HG02763 (cell line): ENCODE results near the gene FBXL16.
"Not testable (repeated sequence)": the region's sequence is repeated elsewhere in the genome, so short reads cannot be mapped to it uniquely, and the experiment has no call there.

Experiments
- ATAC-seq: cut with Tn5 transposase; IDR thresholded peaks from one replicate; pipeline ENCODE4 v1.9.1; 2021; ENCODE audit warnings: mild to moderate bottlenecking, moderate library complexity; ENCODE audit not compliant: unreplicated experiment

FBXL16 gene

DNA sequence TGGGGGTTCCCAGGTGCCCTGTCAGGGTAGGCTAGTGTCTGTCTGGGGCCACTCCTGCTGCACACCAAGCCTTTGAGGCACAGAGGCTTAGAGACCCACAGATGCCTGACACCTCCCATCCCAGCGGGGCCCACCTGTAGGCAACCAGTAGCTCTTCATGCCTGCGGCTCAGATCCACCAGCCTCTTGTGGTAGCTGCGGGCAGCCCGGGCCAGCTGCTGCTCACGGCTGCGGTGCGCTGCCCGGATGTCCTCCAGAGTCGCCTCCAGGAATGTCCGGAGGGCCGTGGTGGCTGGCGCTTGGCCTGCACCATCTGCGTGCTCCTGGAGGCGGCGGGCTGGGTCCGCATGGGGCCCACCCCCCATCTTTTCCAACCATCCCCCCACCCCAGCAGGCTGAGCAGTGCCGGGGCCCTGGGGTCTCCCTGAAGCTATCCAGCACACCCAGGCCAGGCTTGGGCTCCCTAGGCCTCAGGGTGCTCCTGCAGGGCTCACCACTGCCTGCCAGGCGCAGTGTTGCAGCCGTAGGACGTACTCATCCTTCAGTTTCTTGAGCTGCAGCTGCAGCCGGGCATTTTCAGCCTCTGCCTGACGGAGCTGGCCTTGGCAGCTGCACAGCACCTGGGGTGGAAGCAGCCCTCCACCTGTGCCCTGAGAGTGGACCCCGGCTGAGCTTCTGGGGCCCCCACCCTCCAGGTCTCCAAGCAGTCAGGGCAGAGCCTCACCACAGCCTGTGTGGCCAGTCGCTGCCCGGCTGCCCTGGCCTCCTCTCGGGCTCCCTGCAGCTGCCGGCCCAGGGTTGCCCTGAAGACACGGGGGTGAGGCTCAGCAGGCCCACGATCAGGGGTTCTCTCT lies 18.8 kb upstream of the FBXL16 start:
- ATAC-seq: no peak

DNA sequence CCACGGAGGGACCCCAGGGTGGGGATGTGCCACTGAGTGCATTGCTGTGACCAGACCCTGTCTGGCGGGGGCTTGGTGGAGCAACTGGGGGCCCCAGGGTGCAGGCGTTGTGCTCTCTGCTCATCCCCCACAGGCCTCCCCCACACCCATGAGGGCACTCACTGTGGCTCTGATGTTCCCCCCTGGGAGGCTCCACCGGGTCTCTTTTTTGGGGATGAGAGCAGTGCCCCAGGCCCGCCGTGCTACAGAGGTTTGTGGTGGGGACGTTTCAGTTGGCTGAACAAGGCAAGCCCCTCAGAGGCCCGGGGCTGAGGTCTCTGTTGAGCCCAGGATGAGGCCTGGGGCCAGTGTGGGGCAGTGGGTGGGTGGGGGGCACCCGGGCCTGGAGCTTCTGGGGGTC lies 18.1 kb upstream of the FBXL16 start:
- no peak for ATAC-seq

DNA sequence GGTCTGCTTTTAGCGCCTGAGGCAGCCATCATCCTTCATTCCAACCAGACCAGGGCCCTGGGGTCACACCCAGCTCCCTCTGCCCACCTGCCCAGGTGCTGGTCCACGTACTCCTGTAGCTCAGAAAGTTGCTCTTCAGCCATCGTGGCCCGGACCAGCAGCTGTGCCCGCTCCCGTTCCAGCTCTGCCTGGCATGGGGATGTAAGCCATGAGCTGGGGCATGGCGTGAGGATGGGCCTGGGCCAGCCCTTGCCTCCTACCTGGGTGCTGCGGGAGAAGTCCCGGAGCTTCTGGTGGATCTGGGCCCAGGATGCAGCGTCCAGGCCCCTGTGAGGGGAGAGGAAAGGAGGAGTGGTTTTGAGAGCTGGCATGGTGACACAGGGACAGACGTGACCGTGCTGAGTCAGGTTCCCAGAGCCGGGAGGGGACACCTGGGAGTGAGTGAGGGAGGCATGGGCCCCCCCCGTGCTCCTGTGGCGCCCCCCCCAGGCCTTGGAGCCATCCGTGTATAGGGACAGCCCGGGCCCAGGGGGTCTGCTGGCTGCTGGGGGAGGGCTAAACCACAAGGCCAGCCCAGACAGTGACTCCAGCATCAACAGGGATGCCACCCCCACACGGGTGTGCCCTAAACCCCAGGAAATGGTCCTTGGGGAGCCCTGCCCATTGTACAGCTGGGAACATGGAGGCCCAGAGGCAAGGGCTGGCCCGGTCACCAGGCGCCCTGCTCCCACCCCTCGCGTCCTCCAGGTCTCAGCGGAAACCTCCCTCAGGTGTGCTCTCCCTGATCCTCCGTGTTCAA lies 17.4 kb upstream of the FBXL16 start:
- no peak for ATAC-seq

DNA sequence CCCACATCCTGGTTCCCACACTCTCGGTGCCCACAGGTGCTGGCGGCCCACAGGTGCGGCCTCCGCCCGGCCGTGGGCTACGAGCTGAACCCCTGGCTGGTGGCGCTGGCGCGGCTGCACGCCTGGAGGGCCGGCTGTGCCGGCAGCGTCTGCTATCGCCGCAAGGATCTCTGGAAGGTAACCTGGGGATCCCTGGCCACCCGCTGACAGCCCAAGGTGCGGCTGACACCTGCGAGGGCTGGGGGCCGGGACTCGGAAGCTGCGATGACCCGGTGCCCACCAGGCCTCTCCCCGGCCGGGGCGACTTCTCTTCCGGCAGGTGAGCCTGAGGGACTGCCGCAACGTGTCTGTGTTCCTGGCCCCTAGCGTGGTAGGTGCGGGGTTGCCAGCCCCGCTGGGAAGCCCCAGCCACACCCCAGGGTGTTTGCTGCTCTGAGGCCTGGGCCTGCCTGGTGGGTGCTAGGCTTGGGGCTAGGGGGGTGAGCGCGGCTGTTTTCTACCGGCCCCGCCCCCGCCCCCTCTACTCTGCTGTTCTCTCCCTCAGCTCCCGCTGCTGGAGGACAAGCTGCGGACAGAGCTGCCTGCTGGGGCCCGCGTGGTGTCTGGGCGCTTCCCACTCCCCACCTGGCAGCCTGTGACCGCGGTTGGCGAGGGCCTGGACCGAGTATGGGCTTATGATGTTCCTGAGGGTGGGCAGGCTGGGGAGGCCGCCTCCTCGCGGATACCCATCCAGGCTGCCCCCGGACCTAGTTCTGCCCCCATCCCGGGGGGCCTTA lies 16.4 kb upstream of the FBXL16 start:
- no peak for ATAC-seq

DNA sequence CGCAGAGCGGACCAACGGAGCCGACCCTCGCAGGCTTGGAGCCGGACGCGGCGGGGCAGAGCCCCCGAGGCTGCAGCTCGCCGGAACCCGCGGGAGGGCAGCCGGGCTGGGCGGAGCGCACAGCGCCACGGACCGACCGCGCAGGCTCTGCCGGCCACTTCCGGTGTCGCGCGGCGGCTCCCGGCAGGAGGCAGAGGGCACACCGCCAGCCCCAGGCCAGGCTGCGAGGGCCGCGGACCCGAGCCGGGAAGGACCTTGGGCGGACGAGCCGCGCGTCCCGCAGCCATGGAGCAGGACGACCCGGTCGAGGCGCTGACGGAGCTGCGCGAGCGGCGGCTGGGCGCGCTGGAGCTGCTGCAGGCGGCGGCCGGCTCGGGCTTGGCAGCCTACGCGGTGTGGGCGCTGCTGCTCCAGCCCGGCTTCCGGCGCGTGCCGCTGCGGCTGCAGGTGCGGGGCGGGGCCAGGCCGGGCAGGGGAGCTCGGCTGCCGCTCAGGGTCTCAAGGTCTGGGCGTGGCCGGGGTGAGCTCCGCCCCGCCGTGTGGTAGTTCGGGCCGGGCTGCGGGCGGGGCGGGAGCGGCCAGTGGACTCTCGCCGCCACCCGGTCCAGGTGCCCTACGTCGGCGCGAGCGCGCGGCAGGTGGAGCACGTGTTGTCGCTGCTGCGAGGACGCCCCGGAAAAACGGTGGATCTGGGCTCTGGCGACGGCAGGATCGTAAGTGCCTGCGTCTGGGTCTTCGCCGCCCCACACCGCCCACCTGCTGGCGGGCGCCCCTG lies 15.6 kb upstream of the FBXL16 start, which contains the start of gene ANTKMT:
Gene ANTKMT, plus strand, starts transcription at position 157 of the 775 bp plus-strand sequence. Its CDS starts 129 bp downstream, at position 286.
- peak; percentile 63 for ATAC-seq

DNA sequence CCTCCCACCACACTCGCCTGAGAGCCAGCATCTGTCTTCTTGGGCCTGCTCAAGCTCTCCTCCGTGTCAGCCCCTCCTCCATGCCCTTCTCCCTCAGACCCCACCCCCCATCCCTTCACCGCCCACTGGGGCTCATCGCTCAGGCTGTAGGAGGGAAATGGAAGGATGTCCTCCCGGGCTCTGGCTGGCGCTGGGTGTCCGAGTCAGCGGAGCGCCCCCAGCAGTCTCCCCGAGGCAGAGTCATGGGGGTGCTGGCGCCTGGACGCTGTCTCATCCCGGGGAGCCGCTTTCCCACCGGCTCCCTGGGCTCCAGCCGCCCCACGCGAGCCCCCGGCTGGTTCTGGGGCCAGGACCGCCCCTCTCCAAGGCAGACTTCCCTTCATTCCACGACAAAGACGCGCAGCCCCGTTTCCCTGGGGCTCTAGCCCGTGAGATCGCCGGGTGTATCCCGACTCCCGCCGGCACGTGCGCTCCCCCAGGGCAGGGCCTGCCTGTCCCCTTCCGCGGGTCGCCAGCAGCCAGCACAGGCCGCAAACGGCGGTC lies 14.9 kb upstream of the FBXL16 start:
- ATAC-seq: peak; percentile 17

DNA sequence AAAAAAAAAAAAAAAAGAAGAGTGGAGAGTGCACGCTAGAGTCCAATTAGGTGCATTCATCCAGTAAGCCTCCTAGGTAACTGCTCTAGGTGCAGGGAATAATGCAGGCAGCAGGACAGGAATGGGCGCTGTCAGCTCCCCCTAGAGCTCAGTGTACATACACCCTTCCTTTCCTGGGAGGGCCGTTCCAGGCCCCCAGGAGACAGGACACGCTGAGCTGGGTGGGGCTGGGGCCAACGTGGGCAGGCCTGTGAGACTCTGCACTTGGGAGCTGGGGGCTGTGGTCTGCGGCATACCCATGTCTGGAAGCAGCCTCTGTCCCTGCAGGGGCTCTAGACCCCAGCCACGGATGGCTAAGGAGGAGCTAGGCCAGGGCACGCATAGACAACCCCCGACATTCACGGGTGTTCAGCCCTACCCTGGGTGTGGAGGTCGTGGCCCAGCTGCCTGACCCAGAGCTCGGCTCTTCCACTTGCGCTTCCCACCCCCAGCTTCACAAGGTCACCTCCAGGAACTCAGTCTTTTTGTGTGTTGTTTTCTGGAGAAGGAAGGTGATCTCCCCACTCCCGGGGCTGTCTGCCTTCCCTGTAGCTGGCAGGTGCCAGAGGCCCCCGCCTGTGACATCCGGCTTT lies 14.3 kb upstream of the FBXL16 start:
- no peak for ATAC-seq

DNA sequence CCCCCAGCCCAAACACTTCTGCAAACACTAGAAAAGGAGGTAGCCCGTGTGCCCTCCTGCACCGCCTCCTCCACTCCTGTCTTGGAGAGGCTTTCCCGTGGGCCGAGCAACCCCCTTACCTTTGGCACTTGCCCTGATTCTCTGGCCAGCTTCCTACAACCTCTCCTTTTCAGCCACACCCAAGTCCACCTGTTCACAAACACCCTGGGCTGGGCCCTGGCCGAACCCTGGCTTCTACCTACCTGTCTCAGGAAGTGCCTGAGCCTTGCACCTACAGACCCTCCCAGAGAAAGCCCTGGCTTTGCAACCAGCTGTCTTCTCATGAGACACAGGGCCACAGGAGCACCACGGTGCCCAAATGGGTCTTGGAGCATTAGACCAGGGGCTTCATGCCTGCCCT lies 13.3 kb upstream of the FBXL16 start:
- ATAC-seq: no peak

DNA sequence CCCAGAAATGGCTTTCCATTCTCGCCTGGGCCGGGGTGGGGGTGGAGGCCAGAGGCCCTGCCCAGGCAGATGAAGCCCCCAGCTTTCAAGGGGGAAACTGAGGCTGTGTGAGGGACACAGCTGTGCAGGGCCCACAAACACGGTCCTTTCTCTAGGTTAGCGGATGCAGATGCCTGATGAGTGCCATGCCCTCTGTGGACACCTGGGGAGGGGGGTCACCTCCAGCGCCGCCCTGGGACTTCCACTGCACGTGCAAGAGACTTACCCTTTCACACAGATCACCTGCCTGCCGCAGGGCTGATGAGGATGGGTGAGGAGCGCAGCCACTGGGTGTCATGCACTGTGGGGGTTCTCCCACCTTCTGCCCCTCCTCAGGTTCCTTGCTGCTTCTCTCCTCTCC lies 12.8 kb upstream of the FBXL16 start:
- ATAC-seq: no peak

DNA sequence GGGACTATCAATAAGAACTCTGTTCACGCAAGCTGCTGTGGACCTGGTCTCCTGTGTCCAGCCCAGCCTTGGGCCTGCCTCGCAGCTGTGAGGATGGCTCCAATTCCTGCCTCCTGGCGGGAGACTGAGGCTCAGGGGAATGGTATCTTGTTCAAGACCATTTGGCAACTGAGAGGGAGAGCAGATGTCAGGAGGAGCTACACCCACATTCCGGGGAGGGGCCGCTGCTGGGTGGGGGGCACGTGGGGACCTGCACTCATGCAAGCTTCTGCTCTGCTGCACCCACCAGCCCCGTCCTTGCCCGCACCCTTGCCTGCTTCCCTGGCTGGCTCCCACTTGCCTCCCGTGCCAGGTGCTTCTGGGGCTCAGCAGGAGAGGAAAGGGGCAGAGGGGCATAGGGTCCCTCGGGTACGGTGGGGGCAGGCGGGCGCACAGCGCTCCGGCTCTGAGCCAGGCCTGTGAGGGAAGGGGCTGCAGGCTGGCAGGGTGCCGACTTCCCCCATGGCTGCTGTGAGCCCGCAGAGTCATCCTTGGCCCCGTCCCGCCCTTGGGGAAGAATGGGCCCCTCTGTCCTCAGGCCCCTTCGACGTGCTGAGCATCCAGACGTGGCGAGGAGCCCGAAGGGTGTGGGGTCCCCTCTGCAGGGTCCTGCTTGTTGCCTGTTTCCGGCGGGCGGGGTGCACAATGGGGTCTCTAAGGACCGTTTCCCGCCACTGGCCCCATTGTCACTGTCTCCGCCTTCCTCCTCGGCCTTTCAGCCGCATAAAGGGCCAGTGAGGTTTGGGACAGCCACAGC lies 12.0 kb upstream of the FBXL16 start:
- ATAC-seq: no peak

DNA sequence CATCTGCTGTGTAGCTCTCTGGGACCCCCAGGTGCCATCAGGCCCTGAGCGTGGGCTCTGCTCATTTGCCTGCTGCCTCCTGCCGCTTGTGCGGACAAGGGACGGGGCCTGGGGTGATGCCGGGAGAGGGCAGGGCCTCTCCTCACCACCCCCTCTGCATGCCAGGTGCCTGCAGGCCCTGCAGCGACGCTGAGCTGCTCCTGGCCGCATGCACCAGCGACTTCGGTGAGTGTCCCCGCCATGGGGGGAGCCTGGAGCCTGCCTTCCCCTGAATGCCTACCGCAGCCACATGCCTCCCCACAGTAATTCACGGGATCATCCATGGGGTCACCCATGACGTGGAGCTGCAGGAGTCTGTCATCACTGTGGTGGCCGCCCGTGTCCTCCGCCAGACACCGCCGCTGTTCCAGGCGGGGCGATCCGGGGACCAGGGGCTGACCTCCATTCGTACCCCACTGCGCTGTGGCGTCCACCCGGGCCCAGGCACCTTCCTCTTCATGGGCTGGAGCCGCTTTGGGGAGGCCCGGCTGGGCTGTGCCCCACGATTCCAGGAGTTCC lies 11.2 kb upstream of the FBXL16 start:
- no peak for ATAC-seq

DNA sequence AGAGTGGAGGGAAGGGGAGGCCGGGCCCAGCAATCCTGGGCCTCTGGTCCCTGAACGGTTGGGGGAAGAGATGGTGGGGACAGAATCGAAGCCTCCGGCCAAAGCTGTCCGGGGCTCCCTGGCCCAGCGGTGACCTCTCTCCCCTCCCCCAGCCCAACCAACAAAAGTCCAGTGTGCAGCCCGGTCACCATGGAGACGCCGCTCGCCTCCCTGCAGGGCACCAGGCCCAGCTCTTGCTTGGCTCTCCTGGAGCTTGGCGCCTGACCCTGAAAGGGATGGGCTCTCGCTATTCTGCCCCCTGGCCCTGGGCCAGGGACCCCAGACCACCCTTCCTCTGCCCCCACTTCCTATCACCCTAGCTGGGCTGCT lies 10.6 kb upstream of the FBXL16 start:
- ATAC-seq: no peak

DNA sequence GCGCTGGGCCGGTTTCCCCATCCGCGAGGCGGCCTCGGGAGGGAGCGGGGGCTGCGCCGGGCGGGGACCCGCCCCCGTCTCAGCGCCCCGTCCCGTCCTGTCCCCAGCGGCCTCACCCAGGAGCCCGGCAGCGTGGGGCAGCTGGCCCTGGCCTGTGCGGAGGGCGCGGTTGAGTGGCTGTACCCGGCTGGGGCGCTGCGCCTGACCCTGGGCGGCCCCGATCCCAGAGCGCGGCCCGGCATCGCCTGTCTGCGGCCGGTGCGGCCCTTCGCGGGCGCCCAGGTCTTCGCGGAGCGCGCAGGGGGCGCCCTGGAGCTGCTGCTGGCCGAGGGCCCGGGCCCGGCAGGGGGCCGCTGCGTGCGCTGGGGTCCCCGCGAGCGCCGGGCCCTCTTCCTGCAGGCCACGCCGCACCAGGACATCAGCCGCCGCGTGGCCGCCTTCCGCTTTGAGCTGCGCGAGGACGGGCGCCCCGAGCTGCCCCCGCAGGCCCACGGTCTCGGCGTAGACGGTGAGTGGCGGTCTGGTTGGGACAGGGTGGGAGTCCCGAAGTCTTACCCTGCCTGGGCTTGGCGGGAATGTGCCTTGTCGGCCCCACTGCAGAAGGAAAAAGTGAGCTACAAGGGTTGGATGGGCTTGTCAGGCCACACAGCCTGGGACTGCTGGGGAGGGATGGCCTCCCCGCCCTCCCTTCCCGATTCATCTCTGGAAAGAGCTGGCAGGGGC lies 10.0 kb upstream of the FBXL16 start:
- peak; percentile 11 for ATAC-seq

DNA sequence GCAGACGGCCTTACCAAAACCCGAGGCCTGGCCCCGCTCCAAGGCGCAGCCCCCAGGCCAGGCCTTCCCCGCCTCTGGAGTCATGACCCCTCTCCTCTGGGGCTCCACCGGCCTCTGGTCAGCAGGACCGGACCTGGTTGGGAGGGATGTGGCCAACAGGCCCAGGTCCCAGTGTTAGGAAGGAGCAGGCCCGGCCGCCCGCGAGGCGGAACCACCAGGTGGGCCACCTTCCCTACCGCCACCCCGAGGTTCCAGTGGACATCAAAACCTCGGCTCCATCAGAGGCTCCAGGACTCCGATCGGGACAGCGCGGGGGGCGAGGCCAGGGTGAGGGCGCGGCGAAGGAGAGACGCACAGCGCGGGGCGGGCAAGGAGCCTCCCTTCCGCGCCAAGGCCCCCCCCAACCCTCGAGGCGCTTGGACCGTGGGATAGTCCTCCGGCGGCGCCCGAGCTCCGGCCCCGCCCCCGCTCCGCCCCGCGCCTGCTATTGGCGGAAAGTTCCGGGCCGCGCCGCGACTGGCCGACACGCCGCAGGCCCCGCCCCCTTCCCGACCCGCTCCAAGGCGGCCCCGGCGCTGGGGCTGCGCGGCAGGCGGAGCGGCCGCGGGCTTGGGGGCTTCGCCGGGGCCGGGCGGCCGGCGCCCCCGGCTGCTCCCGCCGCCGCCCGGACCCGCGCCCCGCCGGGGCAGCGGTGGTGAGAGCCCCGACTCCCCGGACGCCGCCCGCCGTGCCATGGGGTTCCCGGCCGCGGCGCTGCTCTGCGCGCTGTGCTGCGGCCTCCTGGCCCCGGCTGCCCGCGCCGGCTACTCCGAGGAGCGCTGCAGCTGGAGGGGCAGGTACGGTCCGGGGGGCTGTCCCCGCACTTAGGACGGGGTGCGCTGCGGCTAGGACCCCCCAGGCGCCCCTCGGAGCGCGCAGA lies 9.2 kb upstream of the FBXL16 start, which contains the start of gene METRN:
Gene METRN, plus strand, starts transcription at position 561 of the 919 bp plus-strand sequence. Its CDS starts 172 bp downstream, at position 733.
- peak; percentile 68 for ATAC-seq

DNA sequence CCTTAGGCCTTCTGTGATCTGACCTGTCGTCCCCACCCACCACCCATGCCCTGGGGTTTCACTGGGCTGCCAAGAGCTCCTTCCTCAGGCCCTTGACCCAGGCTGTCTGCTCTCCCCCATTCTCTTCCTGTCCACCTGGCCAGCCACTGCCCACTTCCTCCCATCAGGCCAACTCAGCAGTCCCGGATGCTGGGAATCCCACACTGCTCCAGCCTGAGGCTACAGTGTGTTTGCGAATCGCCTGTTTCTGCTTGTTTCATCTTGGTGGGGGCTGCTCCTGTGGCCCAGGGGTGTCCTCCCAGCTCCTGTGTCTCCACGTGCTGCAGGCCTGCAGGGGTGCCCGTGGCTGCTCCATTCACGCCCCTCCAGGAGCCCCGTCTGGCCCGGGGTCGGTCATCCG lies 8.5 kb upstream of the FBXL16 start:
- ATAC-seq: no peak

DNA sequence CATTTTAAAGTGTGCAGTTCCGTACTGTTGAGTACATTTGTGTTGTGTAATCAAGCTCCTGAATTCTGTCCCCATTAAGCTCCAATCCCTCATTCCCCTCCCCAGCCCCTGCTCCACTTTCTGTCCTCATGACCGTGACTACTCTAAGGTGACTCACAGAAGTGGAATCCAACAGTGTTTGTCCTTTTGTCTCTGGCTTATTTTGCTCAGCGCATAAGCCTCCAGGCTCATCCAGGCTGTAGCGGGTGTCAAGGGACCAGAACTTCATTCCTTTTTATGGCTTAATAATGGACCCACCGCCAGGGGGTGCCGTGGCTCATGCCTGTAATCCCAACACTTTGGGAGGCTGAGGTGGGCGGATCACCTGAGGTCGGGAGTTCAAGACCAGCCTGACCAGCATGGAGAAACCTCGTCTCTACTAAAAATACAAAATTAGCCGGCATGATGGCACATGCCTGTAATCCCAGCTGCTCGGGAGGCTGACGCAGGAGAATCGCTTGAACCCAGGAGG lies 7.2 kb upstream of the FBXL16 start:
- ATAC-seq: not testable (repeated sequence)
